GM12878 (cell line): ENCODE results near the gene FNDC3B. TPM values are rescaled to one million over a fixed set of nuclear protein-coding genes. Genes with fewer than 3 reads are reported as not detected.

Experiments
- ATAC-seq: fragments of 200-7000 bp; cut with Tn5 transposase; 3 replicates; pipeline ENCODE4 v1.9.1; 2020; ENCODE audit warnings: mild to moderate bottlenecking, moderate library complexity
- BruUV-seq: library from RNA; stranded (reverse); fragments of 400-500 nt; replicated peaks from 2 replicates; lab custom pipeline; 2021; lab: Mats Ljungman, UMichigan
- CTCF ChIA-PET: fragments of 300-600 bp; sonication (Branson Sonifier 250); formaldehyde crosslinking; extraction: SDS; loops from one replicate; lab custom pipeline; 2021; ENCODE audit warnings: inconsistent platforms; lab: Yijun Ruan, JAX
- POLR2A ChIA-PET: fragments of 350-600 bp; formaldehyde crosslinking; extraction: SDS; loops from one replicate; lab custom pipeline; 2021; ENCODE audit warnings: inconsistent platforms; lab: Charles Lee
- RAD21 ChIA-PET: fragments of 300-600 bp; sonication (Branson Sonifier 250); formaldehyde crosslinking; loops from one replicate; lab custom pipeline; 2023; ENCODE audit warnings: antibody characterized with exemption; ENCODE audit not compliant: unreplicated experiment; lab: Charles Lee
- SMC1A ChIA-PET: fragments of 300-600 bp; sonication (Branson Sonifier 250); formaldehyde crosslinking; loops from one replicate; lab custom pipeline; 2023; ENCODE audit not compliant: unreplicated experiment, uncharacterized antibody; lab: Charles Lee
- DNase-seq: peaks from one replicate; pipeline ENCODE4 v3.0.0-alpha.2; 2011; ENCODE audit warnings: low read depth, low spot score
- FAIRE-seq: peaks from 3 replicates; lab custom pipeline; 2011; peaks lifted over from hg19 to GRCh38; lab: Jason Lieb, UNC
- H2AFZ ChIP-seq: 2 replicates; pipeline ENCODE4 v1.6.0; 2011; ENCODE audit warnings: low read depth, low read length, control low read depth; ENCODE audit not compliant: control insufficient read depth
- H3K27ac ChIP-seq: 2 replicates; pipeline ENCODE4 v1.5.1; 2011; ENCODE audit warnings: control low read depth; ENCODE audit not compliant: control insufficient read depth, insufficient read depth
- H3K27me3 ChIP-seq, 2 experiments: replicated peaks in 1 of 2; 2 replicates each; pipeline versions ENCODE4 v1.6.0 to v1.6.1; 2011; ENCODE audit warnings: low read length in 1 of 2; ENCODE audit not compliant: control insufficient read depth in 2 of 2, insufficient read depth in 2 of 2
- H3K36me3 ChIP-seq, 2 experiments: 2 replicates each; pipeline ENCODE4 v1.5.1; 2011; ENCODE audit warnings: low read length in 1 of 2; ENCODE audit not compliant: control insufficient read depth in 2 of 2, insufficient read depth in 2 of 2
- H3K4me1 ChIP-seq: 2 replicates; pipeline ENCODE4 v1.6.1; 2011; ENCODE audit warnings: mild to moderate bottlenecking, low read length, moderate library complexity, mixed read lengths; ENCODE audit not compliant: control insufficient read depth, insufficient read depth
- H3K4me2 ChIP-seq: 2 replicates; pipeline ENCODE4 v1.6.0; 2011; ENCODE audit warnings: control low read depth; ENCODE audit not compliant: control insufficient read depth, insufficient read depth
- H3K4me3 ChIP-seq: fragments of 200-600 bp; sonication (generic); 2 replicates; pipeline ENCODE4 v1.5.1; 2016
- H3K79me2 ChIP-seq: 2 replicates; pipeline ENCODE4 v1.6.0; 2011; ENCODE audit warnings: low read length; ENCODE audit not compliant: control insufficient read depth, insufficient read depth
- H3K9ac ChIP-seq: 2 replicates; pipeline ENCODE4 v1.8.0; 2011; ENCODE audit warnings: low read length, control low read depth, mixed read lengths; ENCODE audit not compliant: control insufficient read depth, insufficient read depth
- H3K9me3 ChIP-seq: replicated peaks from 3 replicates; pipeline ENCODE4 v1.5.1; 2011; ENCODE audit warnings: mild to moderate bottlenecking, low read length; ENCODE audit not compliant: control insufficient read depth, insufficient read depth
- H4K20me1 ChIP-seq: 2 replicates; pipeline ENCODE4 v1.6.0; 2011; ENCODE audit not compliant: control insufficient read depth, insufficient read depth
- EP300 ChIP-seq, 2 experiments: fragments of 150-350 bp in 1 of 2; IDR thresholded peaks; 2 replicates each; pipeline ENCODE4 v1.6.1; 2011 to 2012; ENCODE audit warnings: low read depth in 2 of 2, low read length in 2 of 2, borderline replicate concordance in 1 of 2, improper control_type of control experiment in 1 of 2, inconsistent platforms in 1 of 2; ENCODE audit not compliant: control insufficient read depth in 1 of 2
- FOXM1 ChIP-seq: IDR thresholded peaks from 2 replicates; pipeline ENCODE4 v1.6.1; 2012; ENCODE audit warnings: low read depth, mild to moderate bottlenecking, inconsistent platforms, low read length, moderate library complexity
- TCF12 ChIP-seq: IDR thresholded peaks from 2 replicates; pipeline ENCODE4 v1.6.1; 2011; ENCODE audit warnings: low read depth, mild to moderate bottlenecking, low read length
- ZSCAN29 ChIP-seq: fragments of 450-650 bp; IDR thresholded peaks from 2 replicates; pipeline ENCODE4 v1.6.1; 2017; ENCODE audit warnings: mild to moderate bottlenecking, moderate library complexity
- WGBS: methylation state at CpG from one replicate; pipeline ENCODE4 v1.1.6; 2016; ENCODE audit warnings: low lambda C conversion rate; ENCODE audit not compliant: insufficient replicate concordance, insufficient coverage; ENCODE audit errors: missing lambda C conversion rate; 5-methylcytosine and 5-hydroxymethylcytosine counted together
- in situ Hi-C: fragments of 300-500 bp; cut with MboI; formaldehyde crosslinking; loops from 9 replicates; pipeline ENCODE4 v1.14.3; 2018; ENCODE audit warnings: mixed read lengths
- intact Hi-C: fragments of 100-400 bp; cut with micrococcal nuclease; formaldehyde crosslinking; loops from one replicate; pipeline ENCODE4 v1.14.2; 2022; ENCODE audit not compliant: unreplicated experiment
- polyA plus RNA-seq, 11 experiments: library from polyadenylated mRNA; depleted of rRNA in 4 of 11; unstranded in 6 of 11; stranded (reverse) in 5 of 11; fragments of >200 nt; fragmentation: Nextera tagmentation in 4 of 11; fragmentation: Illumina TruSeq in 1 of 11; extraction: Ambion mirVana in 4 of 11; extraction: Trizol in 1 of 11; gene quantifications; 1 replicate in 1 of 11; 2 replicates in 10 of 11; pipeline versions ENCODE4 v1.2.1 to v1.2.3, GENCODE V29; 2011 to 2016; ENCODE audit warnings: inconsistent platforms in 2 of 11, missing spikeins in 2 of 11, low read depth in 1 of 11
- total RNA-seq, 4 experiments: library from RNA; depleted of rRNA in 3 of 4; stranded (reverse); fragments of >200 nt in 3 of 4; fragmentation: Illumina TruSeq in 1 of 4; extraction: Trizol in 1 of 4; gene quantifications; 2 replicates each; pipeline versions ENCODE4 v1.2.1 to v1.2.3, GENCODE V29; 2013 to 2021
- TF ChIP-seq, protein P1 (sequence below): IDR thresholded peaks from 2 replicates; pipeline ENCODE4 v1.6.1; 2011; ENCODE audit warnings: low read depth, mild to moderate bottlenecking, low read length, moderate library complexity, borderline replicate concordance; ENCODE audit errors: extremely low read depth

FNDC3B gene
- total and polyA plus RNA-seq, 10 of the 15 experiments (the other 5 are each of a cell fraction or from before 2014, with no cell fraction given): 7.9 to 35.0 (median 18.5) TPM

DNA sequence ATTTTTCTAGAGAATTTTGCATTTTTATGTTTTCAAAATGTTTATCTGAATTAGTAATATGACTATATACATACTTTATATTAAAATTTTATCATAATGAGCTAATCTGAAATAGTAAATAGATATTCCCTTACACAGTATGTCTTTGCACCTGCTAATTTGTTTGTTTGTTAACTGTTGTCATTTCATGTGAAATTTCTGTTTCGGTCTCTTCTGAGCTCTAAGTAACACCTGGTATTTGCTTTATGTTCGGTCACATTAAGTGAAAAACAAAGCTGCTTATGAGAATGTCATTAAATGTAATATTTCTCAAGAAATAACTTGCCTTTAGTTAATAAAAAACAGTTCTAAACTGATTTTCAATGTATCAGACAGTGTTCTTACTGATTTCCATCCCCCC lies 61.1 kb downstream of the FNDC3B start:
- ATAC-seq: peak; percentile 56
- intact Hi-C loops (no loop called here), in situ Hi-C loops (no loop called here)
- peak overlapping the region; percentile 43 for H3K4me2 ChIP-seq
- no peak overlapping the region for H3K4me3 ChIP-seq
- peaks cover 71% of the 10 kb centered on the region for H3K79me2 ChIP-seq
- ChIA-PET SMC1A (interaction anchor here (0.5 to 10.8 kb wide), 22 partner anchors 12 to 283 kb away, joined by 3 to 169 read pairs (median 4); no protein-coding TSS in a partner anchor), CTCF (interaction anchor here (0.5 to 4.4 kb wide), 9 partner anchors 8 to 63 kb away, joined by 3 to 30 read pairs (median 4); no protein-coding TSS in a partner anchor), RAD21 (interaction anchor here (0.6 to 4.7 kb wide), 13 partner anchors 13 to 233 kb away, joined by 3 to 57 read pairs (median 7); partner anchors contain the start of gene FNDC3B), POLR2A (interaction anchor here (1.0 to 1.8 kb wide), 6 partner anchors 9 to 65 kb away, joined by 3 to 9 read pairs (median 4); no protein-coding TSS in a partner anchor)
- no peak overlapping the region for H2AFZ ChIP-seq
- no peak for FAIRE-seq
- BruUV-seq: no TSS peak
- no peaks in the 10 kb centered on the region; a peak in 1 of 4 replicates for H3K36me3 ChIP-seq
- H3K4me1 ChIP-seq: peaks cover 62% of the 10 kb centered on the region
- H3K27me3 ChIP-seq: no peaks in the 10 kb centered on the region
- DNase-seq: no peak
- peak overlapping the region; percentile 85 for H3K27ac ChIP-seq
- 14% methylated on average over 2 of the region's 2 CpGs for WGBS
- no peak overlapping the region for H3K9ac ChIP-seq
- TF ChIP-seq TCF12 (0 out of 2 replicates have a peak, but pooled peaks have one; percentile 42), ZSCAN29 (no peak), EP300 (IDR thresholded peaks at IDR 0.05; ENCODE audit: borderline replicate concordance in 1 of 2, control insufficient read depth in 1 of 2, low read depth in 2 of 2, low read length in 2 of 2) (peak in 1 of 2 experiments; percentile 75; a peak in 2 of 4 replicates), FOXM1 (no peak)
- TF ChIP-seq, protein P1, sequence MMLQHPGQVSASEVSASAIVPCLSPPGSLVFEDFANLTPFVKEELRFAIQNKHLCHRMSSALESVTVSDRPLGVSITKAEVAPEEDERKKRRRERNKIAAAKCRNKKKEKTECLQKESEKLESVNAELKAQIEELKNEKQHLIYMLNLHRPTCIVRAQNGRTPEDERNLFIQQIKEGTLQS: no peak
- H3K9me3 ChIP-seq: no peaks in the 10 kb centered on the region
- no peaks in the 10 kb centered on the region for H4K20me1 ChIP-seq
